Frontal cortex (tissue), 4 donors: ENCODE results near the gene UIMC1. TPM values are rescaled to one million over a fixed set of nuclear protein-coding genes. Genes with fewer than 3 reads are reported as not detected.

Experiments
- DNase-seq, 2 donors: peaks; one replicate each; pipeline ENCODE4 v3.0.0; 2012; ENCODE audit warnings: low spot score in 2 of 2
- FAIRE-seq: peaks from 2 replicates; lab custom pipeline; 2012; peaks lifted over from hg19 to GRCh38; lab: Jason Lieb, UNC
- total RNA-seq: library from RNA; depleted of rRNA; stranded (reverse); fragments of >200 nt; gene quantifications from one replicate; pipeline ENCODE4 v1.2.3, GENCODE V29; 2014
- donor health status: control.
- donor health status: control.
- donor health status: control.

The UIMC1 gene
- total RNA-seq, 1 donor from 2014 or later, result 109 TPM

DNA sequence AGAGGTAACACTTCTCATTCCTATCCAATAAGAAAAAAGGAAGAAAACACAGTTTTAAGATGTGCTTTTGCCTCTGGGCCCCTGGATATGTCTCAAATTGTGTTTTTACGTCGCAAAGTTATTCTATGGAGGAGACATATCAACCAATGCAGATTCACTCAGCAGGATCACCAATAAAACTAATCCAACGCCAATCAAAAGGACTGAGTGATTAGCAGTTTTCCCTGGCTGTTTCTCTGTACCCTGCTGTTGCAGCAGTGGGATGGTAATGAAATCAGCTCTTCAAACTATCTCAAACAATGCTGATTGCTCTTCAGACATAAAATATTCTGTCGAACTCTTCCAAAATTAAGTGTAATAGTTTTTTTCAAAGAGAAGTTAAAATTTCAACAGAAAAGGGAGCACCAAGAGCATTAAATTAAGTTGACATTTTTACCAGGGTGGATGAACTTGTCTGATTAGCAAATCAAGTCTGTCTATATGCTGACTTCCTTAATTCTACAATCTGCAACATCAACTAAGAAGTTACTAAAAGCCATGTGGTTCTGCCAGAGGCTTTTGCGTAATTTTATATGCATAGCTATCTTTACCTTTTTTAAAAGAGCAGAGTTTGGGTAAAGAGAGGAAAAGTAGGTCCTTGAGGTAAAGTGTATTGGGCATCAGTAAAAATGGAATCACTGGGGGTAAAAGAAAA is 97.8 kb downstream of the UIMC1 start:
- no peak for FAIRE-seq
- DNase-seq, result no peak

DNA sequence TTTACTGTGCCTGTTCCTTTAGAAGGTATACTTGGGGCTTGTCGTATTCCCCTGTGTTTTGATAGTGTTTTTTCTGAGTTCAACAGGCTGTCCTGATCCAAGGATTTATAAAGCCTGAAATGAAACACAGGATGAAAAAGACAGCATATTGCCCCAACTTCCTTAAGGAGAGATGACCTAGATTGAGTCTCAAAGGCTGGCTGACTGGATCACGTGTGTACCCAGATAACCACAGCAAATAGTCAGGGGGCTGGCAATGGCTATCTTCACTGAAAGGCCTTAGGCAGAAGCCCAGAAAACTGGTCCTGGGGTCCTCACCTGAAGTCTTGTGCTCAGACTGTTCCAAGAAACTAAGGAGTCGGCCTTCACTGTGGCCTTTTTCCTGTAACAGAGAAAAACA is 99.8 kb downstream of the UIMC1 start:
- DNase-seq (no peak), FAIRE-seq (no peak)

DNA sequence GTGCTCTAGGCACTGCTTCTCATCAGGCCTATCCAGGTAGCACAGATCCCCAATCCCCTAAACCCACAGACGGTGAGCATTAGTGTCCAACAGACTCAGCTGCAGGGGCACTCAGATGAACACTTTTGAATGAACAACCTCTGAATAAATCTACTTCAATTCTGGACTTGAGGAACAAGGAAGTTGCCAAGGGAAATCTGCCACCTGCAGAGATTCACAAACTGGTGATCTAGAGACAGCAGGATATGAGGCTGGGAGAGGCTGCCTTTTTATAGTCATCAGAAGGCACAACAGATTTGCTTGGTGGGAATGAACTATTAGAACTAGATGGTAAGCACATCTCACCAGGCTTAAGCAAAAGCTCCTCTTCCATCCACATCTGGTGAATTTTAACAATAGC is 100.5 kb downstream of the UIMC1 start:
- DNase-seq (no peak), FAIRE-seq (no peak)

DNA sequence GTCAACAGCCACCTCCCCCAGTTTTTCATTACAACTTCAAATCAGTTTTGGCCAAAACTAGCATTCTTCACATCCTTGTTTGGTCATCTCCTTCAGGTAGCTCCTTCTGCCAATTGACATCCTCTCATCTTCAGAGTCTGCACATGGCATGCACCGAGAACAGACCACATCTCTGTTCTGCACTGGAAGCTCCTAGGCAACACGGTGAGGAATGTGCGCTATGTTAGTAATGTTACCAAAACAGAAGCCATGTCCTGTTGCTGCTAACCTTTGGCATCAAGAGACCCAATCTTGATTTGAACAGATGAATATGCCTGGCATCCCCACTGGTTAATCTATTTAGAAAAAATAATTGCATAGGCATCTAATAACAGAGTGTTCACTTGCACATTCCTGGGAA is 102.3 kb downstream of the UIMC1 start:
- FAIRE-seq (no peak), DNase-seq (no peak)

DNA sequence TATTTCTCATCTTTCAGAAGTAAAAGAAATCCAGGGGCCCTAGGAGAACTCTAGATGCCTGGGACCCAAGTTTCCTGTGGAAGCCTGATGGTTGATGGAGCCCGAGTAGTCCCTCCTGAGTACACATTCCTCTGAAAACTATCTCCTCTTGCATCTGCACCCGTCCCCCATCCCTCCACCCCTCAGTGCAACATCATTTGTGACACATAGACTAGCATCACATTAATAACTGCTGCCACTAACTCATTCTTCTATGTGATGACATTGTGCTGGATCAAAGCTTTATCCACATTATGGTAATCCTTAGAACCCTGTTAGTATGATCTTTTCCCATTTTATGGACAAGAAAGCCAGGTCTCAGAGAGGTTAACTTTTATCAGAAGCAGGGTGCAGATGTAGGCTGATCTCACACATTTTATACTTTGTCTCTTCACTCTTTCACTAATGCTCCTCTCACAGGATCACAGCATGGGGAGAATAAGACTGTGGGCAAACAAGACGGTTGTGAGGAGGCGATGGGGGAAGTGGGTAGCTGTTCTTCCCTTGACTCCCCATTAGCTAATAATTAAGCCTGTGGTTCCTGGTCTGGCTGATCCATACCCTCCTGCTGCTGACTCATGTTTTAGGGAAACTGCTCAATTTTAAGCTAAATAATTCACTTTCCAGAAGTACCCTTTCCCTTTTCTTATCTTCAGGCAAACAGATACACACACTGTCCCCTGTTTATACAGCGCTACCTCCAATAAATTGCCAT is 103.5 kb downstream of the UIMC1 start:
- DNase-seq, result no peak
- FAIRE-seq, result no peak

DNA sequence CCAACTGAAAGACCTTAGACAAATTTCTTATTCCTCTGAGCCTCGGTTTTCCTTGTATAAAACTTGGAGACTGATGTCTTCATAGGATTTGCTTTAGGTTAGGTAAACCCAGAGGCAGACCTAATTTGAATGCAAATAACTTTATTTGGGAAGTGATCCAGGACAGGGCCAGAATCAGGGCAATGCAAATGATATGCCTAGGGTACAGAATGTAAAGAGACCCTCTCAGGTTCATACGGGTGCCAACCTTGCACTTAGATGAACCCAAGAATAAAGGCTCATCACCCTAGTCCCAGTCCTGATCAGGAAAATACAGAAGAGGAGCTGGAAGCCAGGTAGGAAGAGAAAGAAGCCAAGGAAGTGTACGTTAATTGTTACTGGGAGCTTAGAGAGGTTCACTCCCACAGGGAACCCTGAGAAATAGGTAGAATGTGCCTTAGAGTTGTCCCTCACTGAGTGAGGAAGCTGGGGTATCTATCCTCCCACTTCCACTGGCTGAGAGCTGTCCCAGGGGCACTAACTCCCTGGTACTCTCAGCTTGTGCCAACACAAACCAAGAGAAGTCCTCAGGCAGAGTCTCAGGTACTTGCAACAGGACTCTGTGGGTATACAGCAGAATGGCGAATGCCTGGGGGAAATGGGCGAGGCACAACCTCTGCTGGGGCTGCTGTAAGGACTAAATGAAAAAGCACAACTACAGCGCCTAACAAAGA is 104.3 kb downstream of the UIMC1 start:
- FAIRE-seq (no peak), DNase-seq (no peak)

DNA sequence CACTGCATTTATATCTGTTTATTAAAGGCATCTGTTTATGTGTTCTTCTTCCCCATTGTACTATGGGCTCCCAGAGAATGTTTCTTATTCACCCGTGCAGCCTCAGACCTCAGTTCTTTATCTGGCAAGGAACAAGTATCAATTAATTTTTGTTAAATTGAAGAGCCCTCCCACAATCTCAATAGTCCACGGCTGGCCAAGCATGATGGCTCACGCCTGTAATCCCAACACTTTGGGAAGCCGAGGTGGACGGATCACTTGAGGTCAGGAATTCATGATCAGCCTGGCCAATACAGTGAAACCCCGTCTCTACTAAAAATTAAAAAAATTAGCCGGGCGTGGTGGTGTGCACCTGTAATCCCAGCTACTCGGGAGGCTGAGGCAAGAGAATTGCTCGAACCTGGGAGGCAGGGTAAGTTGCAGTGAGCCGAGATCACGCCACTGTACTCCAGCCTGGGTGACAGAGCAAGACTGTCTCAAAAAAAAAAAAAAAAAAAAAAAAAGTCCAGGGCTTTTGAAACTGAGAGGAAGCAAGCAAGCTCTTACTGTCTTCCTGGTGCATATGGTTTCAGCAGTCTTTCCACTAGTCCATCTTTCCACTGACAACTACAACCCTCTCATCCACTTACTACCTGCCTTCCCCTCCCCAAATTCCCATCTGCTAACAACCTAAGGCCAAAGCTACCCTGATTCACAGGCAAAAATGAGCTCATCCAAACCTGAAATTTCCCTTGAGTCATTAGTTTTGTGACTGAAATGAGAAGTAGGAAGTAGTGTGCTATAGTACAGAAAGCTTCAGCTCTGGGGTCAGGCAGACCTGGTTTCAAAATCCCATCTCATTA is 105.1 kb downstream of the UIMC1 start:
- no peak for DNase-seq
- FAIRE-seq, result no peak

DNA sequence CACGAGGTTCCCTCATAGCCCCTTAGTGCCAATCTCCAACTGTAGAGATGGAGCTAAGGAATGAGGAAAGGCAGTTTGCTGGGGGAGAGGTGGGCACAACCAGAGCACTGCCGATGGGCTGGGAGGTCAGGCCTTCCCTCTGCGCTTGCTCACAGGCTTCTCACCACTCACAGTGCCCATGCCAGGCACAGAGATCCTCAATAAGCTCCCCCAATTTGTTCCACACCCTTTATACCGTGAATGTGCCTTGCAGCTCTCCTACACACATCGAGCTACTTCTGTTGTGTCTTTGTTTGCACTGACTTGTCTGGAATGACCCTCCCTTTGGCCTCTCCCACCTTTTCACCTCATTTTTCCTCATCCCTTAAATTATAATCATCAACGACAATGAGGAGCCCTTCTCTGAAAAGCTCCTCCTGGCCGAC is 105.8 kb downstream of the UIMC1 start:
- no peak for DNase-seq

DNA sequence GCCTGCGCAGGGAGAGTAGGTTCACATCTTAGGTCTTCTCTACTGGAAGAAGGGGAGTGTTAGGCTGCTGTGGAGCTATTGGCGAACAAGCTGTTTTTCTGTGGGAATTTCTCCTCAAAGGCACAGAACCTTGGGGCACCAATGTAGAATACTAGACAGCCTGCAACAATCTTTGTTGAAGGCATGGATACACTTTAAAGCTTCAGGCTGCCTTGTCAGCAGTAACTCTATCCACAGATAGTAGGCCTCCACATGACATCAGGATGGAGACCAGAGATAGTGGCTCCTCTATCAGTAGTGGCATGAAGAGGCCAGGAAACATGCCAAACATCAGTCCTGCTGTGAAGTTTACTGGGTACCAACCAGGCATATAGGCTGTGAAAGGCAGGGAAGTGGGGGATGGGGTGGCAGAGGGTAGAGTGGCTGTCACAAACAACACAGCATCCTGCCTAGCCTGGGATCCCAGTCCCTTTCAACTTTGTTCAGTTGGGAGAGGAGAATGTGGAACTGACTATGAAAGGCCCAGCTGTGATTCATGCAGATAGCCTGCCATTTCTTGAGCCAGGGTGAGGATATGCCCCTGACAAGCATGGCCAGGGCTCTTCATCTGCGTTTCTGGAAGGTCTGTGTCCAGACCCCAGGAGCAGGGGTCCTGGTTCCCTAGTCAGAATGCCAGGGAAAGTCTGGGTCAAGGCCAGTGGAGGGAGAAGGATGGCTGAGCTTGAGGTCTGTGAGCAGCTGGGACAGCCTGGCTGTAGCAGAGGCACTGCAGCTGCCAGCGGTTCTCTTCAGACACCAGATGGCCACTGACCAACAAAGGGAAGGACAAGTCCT is 106.4 kb downstream of the UIMC1 start:
- no peak for DNase-seq
- no peak for FAIRE-seq

More for the DNA sequence above, 105.8 kb downstream of the UIMC1 start:
- FAIRE-seq, result no peak

DNA sequence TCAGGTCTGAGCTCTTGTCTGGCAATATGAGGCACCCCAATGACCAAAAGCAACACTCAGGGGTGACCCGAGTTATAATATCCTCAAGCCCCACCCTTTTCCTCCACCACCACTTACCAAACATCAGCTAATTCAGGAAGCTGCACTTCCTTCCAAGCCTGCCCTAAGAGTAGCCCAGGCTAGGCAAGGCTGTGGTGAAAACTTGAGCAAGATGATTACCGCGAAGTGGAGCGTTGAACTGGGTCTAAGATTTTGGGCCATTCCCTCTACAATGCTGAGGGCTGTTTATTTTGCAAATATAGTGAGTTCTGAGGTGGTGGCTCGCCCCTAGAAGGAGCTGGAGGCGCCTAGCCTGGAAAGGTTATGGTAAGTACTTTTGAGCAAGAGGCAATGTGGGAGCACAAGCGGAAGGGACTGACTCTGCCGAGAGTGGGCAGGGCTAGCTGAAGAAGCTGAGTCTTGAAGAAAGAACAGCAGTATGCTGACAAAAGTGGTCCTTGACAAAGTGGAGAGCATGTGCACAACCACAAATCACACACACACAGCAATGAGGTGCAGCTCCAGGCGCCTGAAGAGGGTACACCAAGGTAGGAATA is 107.2 kb downstream of the UIMC1 start, which contains the start of gene HK3:
HK3 (minus strand) TSS at position 51 of the 596 bp plus-strand sequence. CDS start 3,187 bp downstream, outside the sequence.
- no peak for FAIRE-seq

DNA sequence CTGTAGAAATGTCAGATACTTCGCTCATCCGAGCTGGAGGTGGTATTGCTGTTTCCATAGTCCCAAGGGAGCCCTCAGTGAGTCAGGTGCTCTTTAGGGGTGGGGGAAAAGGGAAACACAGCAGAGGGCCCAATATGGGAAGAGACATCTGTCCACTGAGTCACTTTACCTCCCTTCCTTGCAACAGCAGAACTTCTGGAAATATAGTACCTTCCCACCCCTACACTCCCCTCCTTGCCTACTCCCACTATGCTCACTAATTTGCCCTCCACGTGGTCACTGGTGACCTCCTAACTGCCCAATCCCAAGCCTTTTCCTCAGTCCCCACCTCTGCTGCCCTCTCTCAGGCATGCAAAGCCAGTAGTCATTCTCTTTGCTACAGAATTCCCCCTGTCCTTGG is 109.3 kb downstream of the UIMC1 start:
- FAIRE-seq (no peak), DNase-seq (no peak)

More for the DNA sequence above, 107.2 kb downstream of the UIMC1 start, which contains the start of gene HK3:
- DNase-seq, result no peak

DNA sequence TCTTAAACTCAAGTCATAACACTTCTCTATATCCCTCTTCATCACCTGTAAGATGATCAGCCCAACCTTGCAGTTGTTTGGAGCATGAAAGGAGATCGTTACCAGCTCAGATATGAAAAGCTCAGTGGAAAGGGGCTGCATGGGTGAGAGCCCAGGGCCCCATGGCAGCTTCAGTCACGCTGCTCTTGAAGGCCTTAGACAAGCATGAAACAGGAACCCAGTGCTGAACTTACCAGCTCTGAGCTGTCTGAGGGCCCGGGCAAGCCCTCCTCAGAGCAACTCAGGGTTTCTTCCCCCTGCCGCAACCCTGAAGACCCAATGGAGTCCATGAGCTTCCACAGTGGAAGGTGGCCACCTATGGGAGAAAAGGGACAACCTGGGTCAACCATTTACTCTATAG is 110.7 kb downstream of the UIMC1 start:
- DNase-seq (no peak), FAIRE-seq (no peak)

DNA sequence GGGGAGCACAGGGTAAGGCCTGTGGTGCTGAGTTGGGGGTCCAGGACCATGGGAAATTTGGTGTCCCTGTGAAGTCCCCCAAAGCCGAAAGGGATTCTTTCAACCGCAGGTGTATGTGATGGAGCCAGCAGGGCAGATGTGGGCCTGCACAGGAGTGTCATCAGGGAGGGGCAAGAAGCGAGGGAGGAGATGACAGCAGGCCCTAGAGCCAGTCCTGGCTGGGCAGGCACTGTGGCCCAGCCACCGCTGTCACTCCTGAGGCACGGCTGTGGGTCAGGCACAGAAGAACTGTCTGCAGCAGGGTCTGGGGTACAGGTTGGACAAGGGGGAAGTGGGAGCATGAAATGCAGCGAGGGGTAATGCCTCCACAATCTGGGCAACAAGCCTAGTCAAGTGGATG is 112.3 kb downstream of the UIMC1 start:
- FAIRE-seq (no peak), DNase-seq (no peak)

DNA sequence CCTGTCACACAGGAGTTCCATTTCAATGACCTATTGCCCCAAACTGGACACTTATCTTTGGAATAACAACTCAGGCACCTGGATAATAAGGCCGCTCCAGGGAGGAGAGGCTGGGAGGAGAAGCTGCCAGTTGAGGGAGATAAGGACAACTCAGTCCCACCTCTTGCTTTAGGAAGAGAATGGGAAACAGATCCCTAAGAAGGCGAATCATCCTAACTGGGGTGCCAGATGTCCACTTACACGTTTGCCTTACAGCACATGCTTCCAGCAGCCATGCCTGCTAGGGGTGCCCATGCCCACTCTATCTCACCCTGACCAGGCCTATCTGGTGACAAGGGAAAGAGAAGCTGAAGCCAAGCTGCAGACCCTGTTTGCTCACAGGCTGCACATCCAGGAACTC is 113.9 kb downstream of the UIMC1 start:
- DNase-seq (no peak), FAIRE-seq (no peak)

DNA sequence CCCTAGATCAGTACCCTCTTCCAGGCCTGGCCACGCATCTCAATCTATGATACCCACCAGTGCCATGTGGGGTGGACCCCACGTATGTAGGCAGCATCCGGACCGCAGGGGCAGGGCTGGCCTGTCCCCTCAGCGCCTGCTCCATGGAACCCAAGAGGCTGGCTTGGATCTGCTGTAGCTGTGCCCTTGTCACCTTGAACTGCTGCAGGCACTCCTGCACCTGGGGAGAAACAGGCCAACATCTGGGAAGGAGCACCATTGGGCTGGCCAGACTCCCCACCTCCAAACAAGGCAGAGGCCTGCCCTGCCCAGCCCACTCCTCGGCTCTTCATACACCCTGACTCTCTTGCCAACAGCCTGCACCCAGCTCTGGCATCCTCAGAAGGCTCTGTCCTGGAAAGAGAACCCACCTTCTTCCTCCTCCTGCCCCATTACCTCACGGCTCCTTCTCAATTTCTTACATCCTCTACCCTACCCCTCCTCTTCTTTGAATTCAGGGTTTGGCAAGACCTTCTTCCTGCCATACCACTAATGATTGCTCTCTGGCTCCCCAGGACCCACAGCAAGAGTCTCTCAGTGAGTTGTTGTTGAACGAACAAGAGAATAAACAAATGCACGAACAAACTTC is 115.1 kb downstream of the UIMC1 start:
- FAIRE-seq, result no peak

DNA sequence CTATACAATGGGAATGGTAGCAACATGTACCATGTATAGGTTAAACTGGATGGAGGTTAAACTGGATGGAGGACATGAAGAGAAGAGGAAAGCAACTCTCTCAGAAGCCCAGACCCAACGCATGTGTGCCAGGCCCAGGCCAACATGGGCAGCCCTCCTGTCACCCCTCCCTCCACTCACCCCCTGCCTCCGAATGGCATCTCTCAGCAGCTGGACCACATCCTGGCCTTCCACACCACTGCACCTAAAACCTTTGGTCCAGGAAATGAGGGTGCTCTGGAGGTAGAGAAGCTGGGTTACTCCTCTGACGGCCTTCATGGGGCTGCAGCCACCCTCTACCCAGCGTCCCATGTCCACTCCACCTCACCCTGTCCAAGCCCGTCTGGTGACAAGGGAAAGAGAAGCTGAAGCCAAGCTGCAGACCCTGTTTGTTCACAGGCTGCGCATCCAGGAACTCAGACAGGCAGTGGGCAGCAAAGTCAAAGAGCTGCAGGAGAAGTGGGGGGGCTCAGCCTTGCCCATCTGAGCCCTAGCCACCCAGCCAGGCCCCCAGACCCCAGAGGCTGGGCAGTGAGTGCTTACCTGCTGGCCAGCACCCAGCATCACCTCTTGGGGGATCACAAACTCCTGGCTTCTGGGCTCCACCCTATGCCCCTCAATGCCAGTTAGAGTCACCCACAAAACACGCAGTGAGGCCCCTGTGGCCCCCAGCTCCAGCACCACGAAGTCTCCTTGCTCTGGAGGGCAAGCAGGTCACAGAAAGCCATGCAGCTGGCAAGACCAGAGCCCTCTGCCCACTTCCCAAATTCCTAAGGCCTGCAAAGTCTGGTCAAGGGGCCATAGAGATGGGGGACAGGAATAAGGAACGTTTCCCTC is 115.9 kb downstream of the UIMC1 start:
- DNase-seq, result no peak
- FAIRE-seq, result no peak

More for the DNA sequence above, 115.1 kb downstream of the UIMC1 start:
- DNase-seq, result no peak
